SU-DHL-6 (cell line): ENCODE data around the gene IMMT.

Experiments used
- H2AFZ ChIP-seq: fragments of 200-600 bp; sonication (generic); 2 replicates; pipeline ENCODE4 v1.6.1; 2014; ENCODE audit warnings: low read depth, mild to moderate bottlenecking, moderate library complexity, mixed read lengths, antibody characterized with exemption, low read length; ENCODE audit not compliant: severe bottlenecking
- H3F3A ChIP-seq: fragments of 200-600 bp; shearing (Covaris generic); 2 replicates; pipeline ENCODE4 v1.6.0; 2016; ENCODE audit warnings: antibody characterized with exemption, mild to moderate bottlenecking; ENCODE audit not compliant: insufficient read depth
- H3K27ac ChIP-seq: fragments of 200-600 bp; sonication (generic); 2 replicates; pipeline ENCODE4 v1.5.1; 2016; ENCODE audit warnings: low read depth, mild to moderate bottlenecking, low read length, moderate library complexity, mixed read lengths
- H3K27me3 ChIP-seq: fragments of 200-600 bp; sonication (generic), shearing (Covaris generic); 2 replicates; pipeline ENCODE4 v1.6.0; 2014; ENCODE audit warnings: mild to moderate bottlenecking, low read length
- H3K36me3 ChIP-seq: fragments of 200-600 bp; sonication (generic); 2 replicates; pipeline ENCODE4 v1.6.1; 2014; ENCODE audit warnings: mild to moderate bottlenecking, low read length, mixed read lengths
- H3K4me2 ChIP-seq: fragments of 300-600, 200-600 bp; shearing (Covaris generic), sonication (generic); 2 replicates; pipeline ENCODE4 v1.6.0; 2014; ENCODE audit warnings: low read length, low read depth, mild to moderate bottlenecking; ENCODE audit not compliant: poor library complexity, severe bottlenecking
- H3K4me3 ChIP-seq: fragments of 200-600 bp; sonication (generic); 2 replicates; pipeline ENCODE4 v1.5.1; 2014; ENCODE audit warnings: antibody characterized with exemption, low read length, mild to moderate bottlenecking, mixed read lengths; ENCODE audit not compliant: insufficient read depth, poor library complexity, severe bottlenecking
- H3K79me2 ChIP-seq: fragments of 200-600 bp; sonication (generic); 2 replicates; pipeline ENCODE4 v1.6.1; 2014; ENCODE audit warnings: mild to moderate bottlenecking, low read length, moderate library complexity; ENCODE audit not compliant: insufficient read depth
- H3K9ac ChIP-seq: fragments of 200-600 bp; sonication (generic); 2 replicates; pipeline ENCODE4 v1.7.0; 2014; ENCODE audit warnings: mild to moderate bottlenecking, low read length
- H3K9me2 ChIP-seq: fragments of 200-600 bp; sonication (generic); replicated peaks from 2 replicates; pipeline ENCODE4 v1.6.1; 2014; ENCODE audit warnings: low read length; ENCODE audit not compliant: insufficient read depth
- H3K9me3 ChIP-seq: fragments of 200-600 bp; sonication (generic); 2 replicates; pipeline ENCODE4 v1.6.1; 2014; ENCODE audit warnings: low read length, mixed read lengths; ENCODE audit not compliant: insufficient read depth
- H4K20me1 ChIP-seq: fragments of 200-600 bp; sonication (generic); 2 replicates; pipeline ENCODE4 v1.6.1; 2014; ENCODE audit warnings: low read depth, mild to moderate bottlenecking, antibody characterized with exemption, low read length, moderate library complexity, mixed read lengths
- EZH2phosphoT487 ChIP-seq: fragments of 200-600 bp; sonication (generic), shearing (Covaris generic); conservative IDR thresholded peaks from 2 replicates; pipeline ENCODE4 v1.6.1; 2018; ENCODE audit warnings: mild to moderate bottlenecking, antibody characterized with exemption, low read length, moderate library complexity, mixed read lengths
- TF ChIP-seq, protein P1 (sequence below): fragments of 200-600 bp; sonication (generic); IDR thresholded peaks from one replicate; pipeline ENCODE4 v1.5.1; 2017; ENCODE audit warnings: antibody characterized with exemption, mild to moderate bottlenecking, low read length, moderate library complexity; ENCODE audit not compliant: insufficient read depth, poor library complexity, severe bottlenecking

Gene IMMT

DNA sequence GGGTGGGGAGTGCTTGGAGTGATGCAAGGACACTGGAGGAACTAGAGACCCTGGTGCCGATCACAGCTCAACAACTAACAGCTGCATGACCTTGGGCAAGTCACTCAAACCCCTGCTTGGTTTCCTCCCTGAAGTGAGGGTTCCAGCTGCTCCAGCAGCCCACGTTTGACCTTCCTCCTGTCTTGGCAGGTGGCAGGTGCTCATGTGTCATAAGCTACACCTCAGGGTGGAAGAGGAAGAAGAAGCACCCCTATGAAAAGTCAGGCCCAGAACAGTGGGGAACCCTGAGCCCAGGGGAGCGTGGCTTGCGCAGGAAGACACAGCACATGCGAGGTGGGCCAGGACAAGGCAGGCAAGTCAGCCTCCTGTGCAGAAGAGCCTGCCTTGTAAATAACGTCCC, 46.3 kb upstream of the IMMT start:
- H3K9me3 ChIP-seq: no peaks in the 10 kb centered on the region
- no peak for TF ChIP-seq EZH2phosphoT487
- TF ChIP-seq, protein P1, sequence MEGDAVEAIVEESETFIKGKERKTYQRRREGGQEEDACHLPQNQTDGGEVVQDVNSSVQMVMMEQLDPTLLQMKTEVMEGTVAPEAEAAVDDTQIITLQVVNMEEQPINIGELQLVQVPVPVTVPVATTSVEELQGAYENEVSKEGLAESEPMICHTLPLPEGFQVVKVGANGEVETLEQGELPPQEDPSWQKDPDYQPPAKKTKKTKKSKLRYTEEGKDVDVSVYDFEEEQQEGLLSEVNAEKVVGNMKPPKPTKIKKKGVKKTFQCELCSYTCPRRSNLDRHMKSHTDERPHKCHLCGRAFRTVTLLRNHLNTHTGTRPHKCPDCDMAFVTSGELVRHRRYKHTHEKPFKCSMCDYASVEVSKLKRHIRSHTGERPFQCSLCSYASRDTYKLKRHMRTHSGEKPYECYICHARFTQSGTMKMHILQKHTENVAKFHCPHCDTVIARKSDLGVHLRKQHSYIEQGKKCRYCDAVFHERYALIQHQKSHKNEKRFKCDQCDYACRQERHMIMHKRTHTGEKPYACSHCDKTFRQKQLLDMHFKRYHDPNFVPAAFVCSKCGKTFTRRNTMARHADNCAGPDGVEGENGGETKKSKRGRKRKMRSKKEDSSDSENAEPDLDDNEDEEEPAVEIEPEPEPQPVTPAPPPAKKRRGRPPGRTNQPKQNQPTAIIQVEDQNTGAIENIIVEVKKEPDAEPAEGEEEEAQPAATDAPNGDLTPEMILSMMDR: no peak
- no peaks in the 10 kb centered on the region for H3K9me2 ChIP-seq
- no peaks in the 10 kb centered on the region for H3K27me3 ChIP-seq
- peaks cover 18% of the 10 kb centered on the region for H3F3A ChIP-seq
- no peak overlapping the region for H2AFZ ChIP-seq
- no peak overlapping the region for H3K9ac ChIP-seq
- H3K4me2 ChIP-seq: no peak overlapping the region
- no peak overlapping the region for H3K4me3 ChIP-seq
- H4K20me1 ChIP-seq: no peaks in the 10 kb centered on the region
- no peak overlapping the region for H3K27ac ChIP-seq
- no peaks in the 10 kb centered on the region for H3K79me2 ChIP-seq
- no peaks in the 10 kb centered on the region for H3K36me3 ChIP-seq

DNA sequence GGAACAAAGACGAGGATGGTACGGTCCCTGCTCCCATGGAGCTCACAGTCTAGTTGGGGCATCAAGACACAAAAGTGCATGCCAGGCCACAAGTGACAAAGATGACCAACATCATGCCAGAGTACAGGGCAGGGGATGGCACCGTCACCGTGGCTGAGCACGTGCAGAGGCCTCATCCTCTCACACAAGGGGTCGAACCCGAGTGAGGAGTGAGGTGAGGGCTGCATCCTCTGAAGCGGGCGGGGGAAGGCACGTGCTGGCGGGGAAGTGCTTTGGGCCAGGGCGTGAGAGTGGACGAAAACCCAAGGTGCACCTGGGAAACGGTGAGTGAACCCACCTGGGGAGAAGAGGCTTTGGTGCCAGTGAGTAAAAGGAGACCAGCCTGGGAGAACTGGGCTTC, 45.0 kb upstream of the IMMT start:
- Histone ChIP-seq H3K4me2 (no peak overlapping the region), H3K27me3 (no peaks in the 10 kb centered on the region)

DNA sequence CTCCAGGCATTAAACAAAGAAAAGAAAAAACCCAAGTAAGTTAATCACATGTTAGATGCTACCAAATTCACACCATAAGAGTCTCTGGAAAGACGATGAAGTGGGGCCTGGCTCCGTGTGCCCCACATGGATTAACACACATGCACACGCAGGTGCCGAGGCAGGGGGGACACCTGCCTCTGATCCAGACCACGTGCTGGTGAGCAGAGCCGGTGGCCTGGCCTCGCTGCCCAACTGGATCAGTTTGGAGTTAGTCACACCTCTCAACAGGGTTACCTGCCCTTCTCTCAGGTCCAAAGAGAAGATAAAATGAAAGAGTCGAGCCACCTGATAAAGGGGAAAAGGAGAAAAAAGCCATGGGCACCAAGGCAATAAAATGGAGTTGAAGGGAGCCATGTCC, 44.5 kb upstream of the IMMT start:
- Histone ChIP-seq H3K9ac (no peak overlapping the region), H3K27me3 (no peaks in the 10 kb centered on the region), H3K27ac (no peak overlapping the region), H3K79me2 (no peaks in the 10 kb centered on the region), H3F3A (peaks cover 18% of the 10 kb centered on the region), H3K36me3 (no peaks in the 10 kb centered on the region), H4K20me1 (no peaks in the 10 kb centered on the region), H3K9me3 (no peaks in the 10 kb centered on the region), H2AFZ (no peak overlapping the region), H3K4me3 (no peak overlapping the region), H3K9me2 (no peaks in the 10 kb centered on the region), H3K4me2 (no peak overlapping the region)
- no peak for TF ChIP-seq EZH2phosphoT487
- TF ChIP-seq, protein P1: no peak

More for the DNA sequence above, 45.0 kb upstream of the IMMT start:
- H3K4me3 ChIP-seq: no peak overlapping the region
- H3K79me2 ChIP-seq: no peaks in the 10 kb centered on the region
- H3K27ac ChIP-seq: no peak overlapping the region
- no peaks in the 10 kb centered on the region for H3K9me3 ChIP-seq
- H4K20me1 ChIP-seq: no peaks in the 10 kb centered on the region
- no peaks in the 10 kb centered on the region for H3K36me3 ChIP-seq
- no peak overlapping the region for H3K9ac ChIP-seq
- H3F3A ChIP-seq: peaks cover 18% of the 10 kb centered on the region
- no peak for TF ChIP-seq EZH2phosphoT487
- TF ChIP-seq, protein P1: no peak
- no peaks in the 10 kb centered on the region for H3K9me2 ChIP-seq
- H2AFZ ChIP-seq: no peak overlapping the region
